Uterus (tissue), 4 donors: ENCODE data around the gene SLC7A4. TPM values are rescaled to one million over a fixed set of nuclear protein-coding genes. Genes with fewer than 3 reads are reported as not detected.
"Not testable (repeated sequence)": the region's sequence is repeated elsewhere in the genome, so short reads cannot be mapped to it uniquely, and the experiment has no call there.

Source experiments
- DNase-seq, 2 donors: peaks; one replicate each; pipeline ENCODE4 v3.0.0-alpha.2; 2019 to 2020
- H3K27ac ChIP-seq, 2 donors: fragments of 200-600 bp; sonication (generic); 1 replicate in 1 of 2; 2 replicates in 1 of 2; pipeline ENCODE4 v1.5.1; 2016 to 2018
- H3K27me3 ChIP-seq, 2 donors: fragments of 200-600 bp; sonication (generic); one replicate each; pipeline ENCODE4 v1.5.1; 2018 to 2019; ENCODE audit warnings: control low read depth in 1 of 2
- H3K36me3 ChIP-seq, 2 donors: fragments of 200-600 bp; sonication (generic); one replicate each; pipeline ENCODE4 v1.5.1; 2019; ENCODE audit warnings: control low read depth in 1 of 2
- H3K4me1 ChIP-seq, 2 donors: fragments of 200-600 bp; sonication (generic); one replicate each; pipeline ENCODE4 v1.5.1; 2018 to 2019; ENCODE audit warnings: control low read depth in 1 of 2
- H3K4me3 ChIP-seq, 2 donors: fragments of 200-600 bp; sonication (generic); 1 replicate in 1 of 2; 2 replicates in 1 of 2; pipeline ENCODE4 v1.5.1; 2018 to 2019; ENCODE audit warnings: mild to moderate bottlenecking in 1 of 2
- H3K9me3 ChIP-seq, 2 donors: fragments of 200-600 bp; sonication (generic); one replicate each; pipeline ENCODE4 v1.5.1; 2019; ENCODE audit warnings: control low read depth in 1 of 2
- POLR2A ChIP-seq, 2 donors: fragments of 450-650 bp; IDR thresholded peaks; one replicate each; pipeline ENCODE4 v1.6.1; 2016; ENCODE audit warnings: antibody characterized with exemption in 2 of 2, mild to moderate bottlenecking in 1 of 2, moderate library complexity in 1 of 2
- intact Hi-C: fragments of 100-400 bp; cut with DNase I; formaldehyde crosslinking; loops from one replicate; pipeline ENCODE4 v1.15.1; 2023; ENCODE audit warnings: low total_unique reads
- total RNA-seq, 4 donors: library from RNA; depleted of rRNA in 3 of 4; stranded (reverse); fragments of >200 nt in 3 of 4; gene quantifications; one replicate each; pipeline versions ENCODE4 v1.1.0 to v1.2.4, GENCODE V29; 2014 to 2023
- TF ChIP-seq, protein P1 (sequence below), 4 experiments: fragments of 200-600 bp in 2 of 4; fragments of 450-650 bp in 2 of 4; sonication (generic) in 2 of 4; IDR thresholded peaks; one replicate each; pipeline ENCODE4 v1.5.1; 2016 to 2019; ENCODE audit warnings: antibody characterized with exemption in 4 of 4, mild to moderate bottlenecking in 2 of 4, moderate library complexity in 1 of 4
- donor health status: DM: yes; HTN: yes; CAD: no.

SLC7A4 gene
- total RNA-seq, 4 donors from 2014 or later = 0.35 to 7.9 (median 0.43) TPM; not detected in 1

- TF ChIP-seq, protein P1, sequence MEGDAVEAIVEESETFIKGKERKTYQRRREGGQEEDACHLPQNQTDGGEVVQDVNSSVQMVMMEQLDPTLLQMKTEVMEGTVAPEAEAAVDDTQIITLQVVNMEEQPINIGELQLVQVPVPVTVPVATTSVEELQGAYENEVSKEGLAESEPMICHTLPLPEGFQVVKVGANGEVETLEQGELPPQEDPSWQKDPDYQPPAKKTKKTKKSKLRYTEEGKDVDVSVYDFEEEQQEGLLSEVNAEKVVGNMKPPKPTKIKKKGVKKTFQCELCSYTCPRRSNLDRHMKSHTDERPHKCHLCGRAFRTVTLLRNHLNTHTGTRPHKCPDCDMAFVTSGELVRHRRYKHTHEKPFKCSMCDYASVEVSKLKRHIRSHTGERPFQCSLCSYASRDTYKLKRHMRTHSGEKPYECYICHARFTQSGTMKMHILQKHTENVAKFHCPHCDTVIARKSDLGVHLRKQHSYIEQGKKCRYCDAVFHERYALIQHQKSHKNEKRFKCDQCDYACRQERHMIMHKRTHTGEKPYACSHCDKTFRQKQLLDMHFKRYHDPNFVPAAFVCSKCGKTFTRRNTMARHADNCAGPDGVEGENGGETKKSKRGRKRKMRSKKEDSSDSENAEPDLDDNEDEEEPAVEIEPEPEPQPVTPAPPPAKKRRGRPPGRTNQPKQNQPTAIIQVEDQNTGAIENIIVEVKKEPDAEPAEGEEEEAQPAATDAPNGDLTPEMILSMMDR (IDR thresholded peaks at IDR 0.05) = no peak
- no peak for TF ChIP-seq POLR2A (IDR thresholded peaks at IDR 0.05)
- no peaks in the 10 kb centered on the region for H3K27me3 ChIP-seq
- H3K36me3 ChIP-seq = no peaks in the 10 kb centered on the region
- no peaks in the 10 kb centered on the region for H3K4me1 ChIP-seq
- no peak overlapping the region for H3K4me3 ChIP-seq
- peak in 1 of 2 donors; percentile 5 for DNase-seq
- intact Hi-C loops = no loop called here
- no peaks in the 10 kb centered on the region for H3K9me3 ChIP-seq
- H3K27ac ChIP-seq = no peak overlapping the region
Observed at GRCh38 chr22:21052715-21053459, 20.5 kb upstream of the SLC7A4 start.

GRCh38 chr22:21051831-21052400, 19.6 kb upstream of the SLC7A4 start:
- intact Hi-C loops = no loop called here
- no peaks in the 10 kb centered on the region for H3K36me3 ChIP-seq
- no peak for TF ChIP-seq POLR2A (IDR thresholded peaks at IDR 0.05)
- TF ChIP-seq, protein P1 (IDR thresholded peaks at IDR 0.05) = no peak
- peak in 1 of 2 donors; percentile 6 for DNase-seq
- H3K4me1 ChIP-seq = no peaks in the 10 kb centered on the region
- no peak overlapping the region for H3K4me3 ChIP-seq
- H3K27me3 ChIP-seq = no peaks in the 10 kb centered on the region
- no peaks in the 10 kb centered on the region for H3K9me3 ChIP-seq
- no peak overlapping the region for H3K27ac ChIP-seq

GRCh38 chr22:21051145-21051830, 18.9 kb upstream of the SLC7A4 start:
- peak in 1 of 2 donors; percentile 7 for DNase-seq
- intact Hi-C loops = no loop called here
- Histone ChIP-seq H3K27ac (no peak overlapping the region), H3K4me1 (no peaks in the 10 kb centered on the region), H3K27me3 (no peaks in the 10 kb centered on the region), H3K36me3 (no peaks in the 10 kb centered on the region), H3K9me3 (no peaks in the 10 kb centered on the region), H3K4me3 (no peak overlapping the region)
- TF ChIP-seq, protein P1 (IDR thresholded peaks at IDR 0.05) = no peak
- TF ChIP-seq POLR2A (IDR thresholded peaks at IDR 0.05) = no peak

DNA sequence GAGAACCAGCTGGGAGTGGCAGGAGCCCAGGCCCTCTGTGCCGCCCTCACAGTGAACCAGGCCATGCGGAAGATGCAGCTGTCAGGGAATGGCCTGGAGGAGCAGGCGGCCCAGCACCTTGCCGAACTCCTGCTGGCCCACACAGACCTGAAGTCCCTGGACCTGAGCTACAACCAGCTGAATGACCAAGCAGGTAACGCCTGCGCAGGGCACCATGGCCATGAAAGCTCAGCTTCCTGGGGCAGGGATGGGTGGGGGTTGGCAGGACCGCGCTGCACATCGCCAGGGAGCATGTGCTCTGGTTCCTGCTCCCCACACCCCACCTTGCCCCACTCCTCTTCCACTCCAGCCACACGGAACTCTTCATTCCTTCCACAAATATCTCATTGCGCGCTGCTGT, 16.6 kb upstream of the SLC7A4 start:
- H3K27ac ChIP-seq, intact Hi-C loops, DNase-seq, H3K4me3 ChIP-seq, H3K36me3 ChIP-seq, H3K4me1 ChIP-seq, H3K27me3 ChIP-seq, H3K9me3 ChIP-seq: not testable (repeated sequence)

- intact Hi-C loops, H3K9me3 ChIP-seq, H3K36me3 ChIP-seq, H3K4me1 ChIP-seq, H3K4me3 ChIP-seq, H3K27me3 ChIP-seq, H3K27ac ChIP-seq, DNase-seq: not testable (repeated sequence)
Observed at GRCh38 chr22:21048448-21048847, 16.1 kb upstream of the SLC7A4 start.

- intact Hi-C loops = no loop called here
- TF ChIP-seq, protein P1 (IDR thresholded peaks at IDR 0.05) = no peak
- no peak for TF ChIP-seq POLR2A (IDR thresholded peaks at IDR 0.05)
- no peaks in the 10 kb centered on the region for H3K4me1 ChIP-seq
- H3K9me3 ChIP-seq = no peaks in the 10 kb centered on the region
- DNase-seq = peak in 1 of 2 donors; percentile 11
- no peaks in the 10 kb centered on the region for H3K27me3 ChIP-seq
- no peak overlapping the region for H3K4me3 ChIP-seq
- no peak overlapping the region for H3K27ac ChIP-seq
- no peaks in the 10 kb centered on the region for H3K36me3 ChIP-seq
Observed at GRCh38 chr22:21047730-21048129, 15.4 kb upstream of the SLC7A4 start.
